HepG2 (cell line): ENCODE results near the gene L1CAM. TPM values are rescaled to one million over a fixed set of nuclear protein-coding genes. Genes with fewer than 3 reads are reported as not detected.

ENCODE experiments used
- ARNT2 ChIP-seq: sonication (generic); formaldehyde crosslinking; IDR thresholded peaks from 2 replicates; pipeline ENCODE4 v1.8.0; 2022; ENCODE audit warnings: mild to moderate bottlenecking, low read depth, missing genetic modification reagents, moderate library complexity
- HDAC2 ChIP-seq: sonication (generic); formaldehyde crosslinking; IDR thresholded peaks from 2 replicates; pipeline ENCODE4 v1.4.0; 2020; ENCODE audit warnings: missing genetic modification reagents
- MEIS1 ChIP-seq: sonication (generic); formaldehyde crosslinking; IDR thresholded peaks from 2 replicates; pipeline ENCODE4 v1.9.0; 2021; ENCODE audit warnings: mild to moderate bottlenecking, missing genetic modification reagents, moderate library complexity, borderline replicate concordance
- MIER3 ChIP-seq: IDR thresholded peaks from 2 replicates; pipeline ENCODE4 v1.6.1; 2016; ENCODE audit warnings: missing compliant biosample characterization, borderline replicate concordance
- NFKBIZ ChIP-seq: IDR thresholded peaks from 2 replicates; pipeline ENCODE4 v1.6.1; 2018; ENCODE audit warnings: missing genetic modification reagents, missing compliant biosample characterization
- NR2F1 ChIP-seq, 2 experiments: fragments of 450-650 bp in 1 of 2; formaldehyde crosslinking in 1 of 2; IDR thresholded peaks; 2 replicates each; pipeline versions ENCODE4 v1.5.0 to v1.6.1; 2016 to 2020; ENCODE audit warnings: mild to moderate bottlenecking in 1 of 2, missing compliant biosample characterization in 1 of 2, missing genetic modification reagents in 1 of 2, moderate library complexity in 1 of 2
- NR2F6 ChIP-seq, 2 experiments: IDR thresholded peaks; 2 replicates each; pipeline ENCODE4 v1.6.1; 2016; ENCODE audit warnings: antibody characterized with exemption in 1 of 2, mild to moderate bottlenecking in 1 of 2
- PHF21A ChIP-seq: sonication (generic); formaldehyde crosslinking; IDR thresholded peaks from 2 replicates; pipeline ENCODE4 v1.5.0; 2020; ENCODE audit warnings: mild to moderate bottlenecking, missing genetic modification reagents
- PPARG ChIP-seq: conservative IDR thresholded peaks from 2 replicates; pipeline ENCODE4 v1.6.1; 2016; ENCODE audit warnings: missing biosample characterization, missing genetic modification reagents
- RAD21 ChIP-seq: fragments of 450-650 bp; formaldehyde crosslinking; IDR thresholded peaks from 2 replicates; pipeline ENCODE4 v1.5.0; 2020; ENCODE audit warnings: mild to moderate bottlenecking
- SAFB2 ChIP-seq: sonication (generic); formaldehyde crosslinking; IDR thresholded peaks from 2 replicates; pipeline ENCODE4 v1.5.1; 2020; ENCODE audit warnings: missing genetic modification reagents, low read depth, mild to moderate bottlenecking, borderline replicate concordance
- SAP130 ChIP-seq: IDR thresholded peaks from 2 replicates; pipeline ENCODE4 v1.6.1; 2016; ENCODE audit warnings: low read depth
- SOX5 ChIP-seq: IDR thresholded peaks from 2 replicates; pipeline ENCODE4 v1.6.1; 2016; ENCODE audit warnings: borderline replicate concordance
- SSRP1 ChIP-seq: IDR thresholded peaks from 2 replicates; pipeline ENCODE4 v1.6.1; 2016; ENCODE audit warnings: control low read depth
- TAF15 ChIP-seq: fragments of 200-400 bp; formaldehyde crosslinking; IDR thresholded peaks from one replicate; pipeline ENCODE4 v1.6.1; 2018; ENCODE audit warnings: mild to moderate bottlenecking, low read depth, low read length; ENCODE audit not compliant: poor library complexity, severe bottlenecking
- ZC3H13 ChIP-seq: sonication (generic); formaldehyde crosslinking; IDR thresholded peaks from 2 replicates; pipeline ENCODE4 v1.8.1; 2023; ENCODE audit warnings: mild to moderate bottlenecking, missing genetic modification reagents, moderate library complexity
- ZIK1 ChIP-seq: sonication (generic); formaldehyde crosslinking; IDR thresholded peaks from 2 replicates; pipeline ENCODE4 v1.5.0; 2020; ENCODE audit warnings: mild to moderate bottlenecking, low read depth, missing genetic modification reagents, borderline replicate concordance
- ZKSCAN1 ChIP-seq: fragments of 150-350 bp; IDR thresholded peaks from 2 replicates; pipeline ENCODE4 v1.6.1; 2014; ENCODE audit warnings: low read length
- ZMYM3 ChIP-seq: sonication (generic); formaldehyde crosslinking; IDR thresholded peaks from 2 replicates; pipeline ENCODE4 v1.5.1; 2020; ENCODE audit warnings: mild to moderate bottlenecking, missing genetic modification reagents
- ZNF121 ChIP-seq: sonication (generic); formaldehyde crosslinking; IDR thresholded peaks from 2 replicates; pipeline ENCODE4 v1.5.0; 2020; ENCODE audit warnings: mild to moderate bottlenecking, missing genetic modification reagents
- ZNF230 ChIP-seq: sonication (generic); formaldehyde crosslinking; IDR thresholded peaks from 2 replicates; pipeline ENCODE4 v1.4.0; 2020; ENCODE audit warnings: mild to moderate bottlenecking, missing genetic modification reagents
- ZNF235 ChIP-seq: sonication (generic); formaldehyde crosslinking; IDR thresholded peaks from 2 replicates; pipeline ENCODE4 v1.8.1; 2023; ENCODE audit warnings: mild to moderate bottlenecking, missing genetic modification reagents, borderline replicate concordance
- ZNF354B ChIP-seq: sonication (generic); formaldehyde crosslinking; IDR thresholded peaks from 2 replicates; pipeline ENCODE4 v1.8.0; 2022; ENCODE audit warnings: mild to moderate bottlenecking, missing genetic modification reagents
- ZNF557 ChIP-seq: sonication (generic); formaldehyde crosslinking; IDR thresholded peaks from 2 replicates; pipeline ENCODE4 v1.4.0; 2020; ENCODE audit warnings: missing genetic modification reagents
- ZNF768 ChIP-seq: sonication (generic); formaldehyde crosslinking; IDR thresholded peaks from 2 replicates; pipeline ENCODE4 v1.4.0; 2020; ENCODE audit warnings: missing genetic modification reagents
- ZSCAN22 ChIP-seq: sonication (generic); formaldehyde crosslinking; IDR thresholded peaks from 2 replicates; pipeline ENCODE4 v1.4.0; 2020; ENCODE audit warnings: mild to moderate bottlenecking, missing genetic modification reagents
- ZSCAN29 ChIP-seq: sonication (generic); formaldehyde crosslinking; conservative IDR thresholded peaks from 2 replicates; pipeline ENCODE4 v1.4.0; 2020; ENCODE audit warnings: mild to moderate bottlenecking, missing genetic modification reagents
- polyA plus RNA-seq, 8 experiments: library from polyadenylated mRNA; depleted of rRNA in 3 of 8; stranded (reverse) in 7 of 8; unstranded in 1 of 8; fragments of >200 nt; fragmentation: Illumina TruSeq in 4 of 8; extraction: Trizol in 4 of 8; gene quantifications; 2 replicates each; pipeline versions ENCODE4 v1.2.1 to v1.2.3, GENCODE V29; 2011 to 2016; ENCODE audit warnings: low read depth in 4 of 8, missing spikeins in 1 of 8, mixed read lengths in 1 of 8; ENCODE audit not compliant: insufficient read depth in 1 of 8
- total RNA-seq, 5 experiments: library from RNA; depleted of rRNA; stranded (reverse); fragments of >200 nt; fragmentation: Illumina TruSeq; extraction: Trizol; gene quantifications; 2 replicates each; pipeline ENCODE4 v1.2.3, GENCODE V29; 2016; ENCODE audit warnings: low read depth in 1 of 5
- TF ChIP-seq, protein P1 (sequence below): sonication (generic); formaldehyde crosslinking; IDR thresholded peaks from 2 replicates; pipeline ENCODE4 v1.4.0; 2020; ENCODE audit warnings: missing genetic modification reagents
- TF ChIP-seq, protein P2 (sequence below): sonication (generic); formaldehyde crosslinking; IDR thresholded peaks from 2 replicates; pipeline ENCODE4 v1.5.0; 2020; ENCODE audit warnings: missing genetic modification reagents
- TF ChIP-seq, protein P3 (sequence below): sonication (generic); formaldehyde crosslinking; IDR thresholded peaks from 2 replicates; pipeline ENCODE4 v1.5.0; 2020; ENCODE audit warnings: missing genetic modification reagents, mild to moderate bottlenecking, borderline replicate concordance

L1CAM gene
- total and polyA plus RNA-seq, 2 of the 13 experiments (the other 11 are each of a cell fraction or from before 2014, with no cell fraction given), result 1.4 to 2.0 TPM

DNA sequence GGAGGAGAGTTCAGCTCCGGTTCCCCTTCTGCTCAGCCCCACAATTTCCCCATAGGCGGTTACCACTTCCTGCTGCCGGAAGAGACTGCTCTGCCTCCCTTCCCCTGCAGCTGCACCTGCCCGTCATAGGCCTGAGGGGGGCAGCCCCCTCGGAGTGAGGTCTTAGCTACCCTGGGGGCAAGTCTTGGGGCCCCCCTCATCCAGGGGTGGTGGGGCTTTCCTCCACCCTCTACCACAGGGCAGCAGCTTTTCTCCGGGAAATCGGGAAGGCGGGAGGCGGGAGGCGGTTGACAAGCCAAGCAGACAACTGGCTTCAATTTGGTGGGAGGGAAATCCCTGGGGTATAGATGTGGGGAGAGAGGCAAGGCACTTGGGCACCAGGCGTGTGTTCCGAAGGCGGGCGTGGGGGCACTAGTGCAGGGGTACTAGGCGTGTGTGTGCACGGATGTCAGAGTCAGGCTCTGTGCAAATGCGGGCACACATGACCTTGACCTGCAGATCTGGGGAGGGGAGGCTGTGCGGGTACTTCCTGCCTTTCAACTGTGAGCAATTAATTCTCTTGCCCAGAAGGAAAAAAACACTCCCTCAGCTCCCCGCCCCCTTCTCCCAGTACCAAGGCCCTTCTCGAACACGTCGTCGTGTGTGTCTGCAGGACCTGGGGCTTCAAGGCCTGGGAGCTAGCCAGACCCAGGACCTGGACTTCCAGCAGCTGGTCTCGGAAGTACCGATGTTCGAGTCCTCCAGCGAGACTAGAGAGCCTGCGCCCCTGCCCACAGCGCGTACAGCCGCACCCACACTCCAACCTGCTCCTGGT is 41.1 kb upstream of the L1CAM start (continued):
- TF ChIP-seq, protein P1, sequence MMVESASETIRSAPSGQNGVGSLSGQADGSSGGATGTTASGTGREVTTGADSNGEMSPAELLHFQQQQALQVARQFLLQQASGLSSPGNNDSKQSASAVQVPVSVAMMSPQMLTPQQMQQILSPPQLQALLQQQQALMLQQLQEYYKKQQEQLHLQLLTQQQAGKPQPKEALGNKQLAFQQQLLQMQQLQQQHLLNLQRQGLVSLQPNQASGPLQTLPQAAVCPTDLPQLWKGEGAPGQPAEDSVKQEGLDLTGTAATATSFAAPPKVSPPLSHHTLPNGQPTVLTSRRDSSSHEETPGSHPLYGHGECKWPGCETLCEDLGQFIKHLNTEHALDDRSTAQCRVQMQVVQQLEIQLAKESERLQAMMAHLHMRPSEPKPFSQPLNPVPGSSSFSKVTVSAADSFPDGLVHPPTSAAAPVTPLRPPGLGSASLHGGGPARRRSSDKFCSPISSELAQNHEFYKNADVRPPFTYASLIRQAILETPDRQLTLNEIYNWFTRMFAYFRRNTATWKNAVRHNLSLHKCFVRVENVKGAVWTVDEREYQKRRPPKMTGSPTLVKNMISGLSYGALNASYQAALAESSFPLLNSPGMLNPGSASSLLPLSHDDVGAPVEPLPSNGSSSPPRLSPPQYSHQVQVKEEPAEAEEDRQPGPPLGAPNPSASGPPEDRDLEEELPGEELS (CRISPR knock-in tag), result peak; percentile 57
- TF ChIP-seq ZKSCAN1 (no peak), ZNF235 (CRISPR knock-in tag) (no peak), SSRP1 (no peak), ZNF557 (no peak), NR2F6 (IDR thresholded peaks at IDR 0.05) (peak; percentile 85), NR2F6 (CRISPR knock-in tag; IDR thresholded peaks at IDR 0.05) (peak; percentile 92), RAD21 (CRISPR knock-in tag) (no peak), MEIS1 (no peak), ZNF230 (CRISPR knock-in tag) (no peak), HDAC2 (CRISPR knock-in tag) (no peak), MIER3 (CRISPR knock-in tag) (no peak), SAP130 (CRISPR knock-in tag) (peak; percentile 77), SAFB2 (CRISPR knock-in tag) (no peak), NFKBIZ (no peak), ZNF768 (CRISPR knock-in tag) (no peak), TAF15 (no peak), ZSCAN22 (CRISPR knock-in tag) (no peak), ZIK1 (CRISPR knock-in tag) (no peak), ZMYM3 (CRISPR knock-in tag) (no peak), ZC3H13 (no peak), SOX5 (peak; percentile 21; the same call in 1 of the 2 replicates), ZNF354B (CRISPR knock-in tag) (no peak), PHF21A (CRISPR knock-in tag) (no peak; the same call in 1 of the 2 replicates), NR2F1 (CRISPR knock-in tag; IDR thresholded peaks at IDR 0.05) (peak in 1 of 2 experiments; percentile 46; a peak in 3 of 4 replicates), ZNF121 (no peak), ZSCAN29 (CRISPR knock-in tag) (no peak), PPARG (CRISPR knock-in tag) (no peak), ARNT2 (no peak)
- TF ChIP-seq, protein P2, sequence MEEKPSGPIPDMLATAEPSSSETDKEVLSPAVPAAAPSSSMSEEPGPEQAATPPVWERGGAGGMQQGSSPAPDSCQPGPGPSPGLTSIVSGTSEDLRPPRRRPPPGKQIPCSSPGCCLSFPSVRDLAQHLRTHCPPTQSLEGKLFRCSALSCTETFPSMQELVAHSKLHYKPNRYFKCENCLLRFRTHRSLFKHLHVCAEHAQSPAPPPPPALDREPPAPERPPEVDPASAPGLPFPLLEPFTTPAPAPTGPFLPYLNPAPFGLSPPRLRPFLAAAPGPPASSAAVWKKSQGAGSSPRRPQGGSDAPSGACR (CRISPR knock-in tag), result no peak
- TF ChIP-seq, protein P3, sequence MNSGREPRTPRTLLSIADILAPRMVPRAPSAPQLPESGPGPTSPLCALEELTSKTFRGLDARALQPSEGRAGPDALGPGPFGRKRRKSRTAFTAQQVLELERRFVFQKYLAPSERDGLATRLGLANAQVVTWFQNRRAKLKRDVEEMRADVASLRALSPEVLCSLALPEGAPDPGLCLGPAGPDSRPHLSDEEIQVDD (CRISPR knock-in tag), result no peak
